GM12878 (cell line): ENCODE results near the gene CLCN2. TPM values are rescaled to one million over a fixed set of nuclear protein-coding genes. Genes with fewer than 3 reads are reported as not detected.

Experiments
- ATAC-seq: fragments of 200-7000 bp; cut with Tn5 transposase; 3 replicates; pipeline ENCODE4 v1.9.1; 2020; ENCODE audit warnings: mild to moderate bottlenecking, moderate library complexity
- BruUV-seq: library from RNA; stranded (reverse); fragments of 400-500 nt; replicated peaks from 2 replicates; lab custom pipeline; 2021; lab: Mats Ljungman, UMichigan
- CTCF ChIA-PET: fragments of 300-600 bp; sonication (Branson Sonifier 250); formaldehyde crosslinking; extraction: SDS; loops from one replicate; lab custom pipeline; 2021; ENCODE audit warnings: inconsistent platforms; lab: Yijun Ruan, JAX
- POLR2A ChIA-PET: fragments of 350-600 bp; formaldehyde crosslinking; extraction: SDS; loops from one replicate; lab custom pipeline; 2021; ENCODE audit warnings: inconsistent platforms; lab: Charles Lee
- RAD21 ChIA-PET: fragments of 300-600 bp; sonication (Branson Sonifier 250); formaldehyde crosslinking; loops from one replicate; lab custom pipeline; 2023; ENCODE audit warnings: antibody characterized with exemption; ENCODE audit not compliant: unreplicated experiment; lab: Charles Lee
- SMC1A ChIA-PET: fragments of 300-600 bp; sonication (Branson Sonifier 250); formaldehyde crosslinking; loops from one replicate; lab custom pipeline; 2023; ENCODE audit not compliant: unreplicated experiment, uncharacterized antibody; lab: Charles Lee
- DNase-seq: peaks from one replicate; pipeline ENCODE4 v3.0.0-alpha.2; 2011; ENCODE audit warnings: low read depth, low spot score
- FAIRE-seq: peaks from 3 replicates; lab custom pipeline; 2011; peaks lifted over from hg19 to GRCh38; lab: Jason Lieb, UNC
- H2AFZ ChIP-seq: 2 replicates; pipeline ENCODE4 v1.6.0; 2011; ENCODE audit warnings: low read depth, low read length, control low read depth; ENCODE audit not compliant: control insufficient read depth
- H3K27ac ChIP-seq: 2 replicates; pipeline ENCODE4 v1.5.1; 2011; ENCODE audit warnings: control low read depth; ENCODE audit not compliant: control insufficient read depth, insufficient read depth
- H3K27me3 ChIP-seq, 2 experiments: replicated peaks in 1 of 2; 2 replicates each; pipeline versions ENCODE4 v1.6.0 to v1.6.1; 2011; ENCODE audit warnings: low read length in 1 of 2; ENCODE audit not compliant: control insufficient read depth in 2 of 2, insufficient read depth in 2 of 2
- H3K36me3 ChIP-seq, 2 experiments: 2 replicates each; pipeline ENCODE4 v1.5.1; 2011; ENCODE audit warnings: low read length in 1 of 2; ENCODE audit not compliant: control insufficient read depth in 2 of 2, insufficient read depth in 2 of 2
- H3K4me1 ChIP-seq: 2 replicates; pipeline ENCODE4 v1.6.1; 2011; ENCODE audit warnings: mild to moderate bottlenecking, low read length, moderate library complexity, mixed read lengths; ENCODE audit not compliant: control insufficient read depth, insufficient read depth
- H3K4me2 ChIP-seq: 2 replicates; pipeline ENCODE4 v1.6.0; 2011; ENCODE audit warnings: control low read depth; ENCODE audit not compliant: control insufficient read depth, insufficient read depth
- H3K4me3 ChIP-seq: fragments of 200-600 bp; sonication (generic); 2 replicates; pipeline ENCODE4 v1.5.1; 2016
- H3K79me2 ChIP-seq: 2 replicates; pipeline ENCODE4 v1.6.0; 2011; ENCODE audit warnings: low read length; ENCODE audit not compliant: control insufficient read depth, insufficient read depth
- H3K9ac ChIP-seq: 2 replicates; pipeline ENCODE4 v1.8.0; 2011; ENCODE audit warnings: low read length, control low read depth, mixed read lengths; ENCODE audit not compliant: control insufficient read depth, insufficient read depth
- H3K9me3 ChIP-seq: replicated peaks from 3 replicates; pipeline ENCODE4 v1.5.1; 2011; ENCODE audit warnings: mild to moderate bottlenecking, low read length; ENCODE audit not compliant: control insufficient read depth, insufficient read depth
- H4K20me1 ChIP-seq: 2 replicates; pipeline ENCODE4 v1.6.0; 2011; ENCODE audit not compliant: control insufficient read depth, insufficient read depth
- BHLHE40 ChIP-seq, 2 experiments: fragments of 450-650 bp in 1 of 2; IDR thresholded peaks; 2 replicates each; pipeline ENCODE4 v1.6.1; 2011 to 2017; ENCODE audit warnings: low read depth in 2 of 2, borderline replicate concordance in 1 of 2, improper control_type of control experiment in 1 of 2, low read length in 1 of 2, mild to moderate bottlenecking in 1 of 2
- CEBPB ChIP-seq, 2 experiments: fragments of 150-350 bp in 1 of 2; IDR thresholded peaks; 2 replicates each; pipeline ENCODE4 v1.6.1; 2012 to 2014; ENCODE audit warnings: low read depth in 2 of 2, low read length in 2 of 2, borderline replicate concordance in 1 of 2, inconsistent platforms in 1 of 2
- MTA2 ChIP-seq: fragments of 450-650 bp; IDR thresholded peaks from 2 replicates; pipeline ENCODE4 v1.6.1; 2016; ENCODE audit warnings: low read depth, mild to moderate bottlenecking, moderate library complexity
- POLR2A ChIP-seq: IDR thresholded peaks from 2 replicates; pipeline ENCODE4 v1.6.1; 2011; ENCODE audit warnings: low read depth, mild to moderate bottlenecking, low read length
- RCOR1 ChIP-seq: conservative IDR thresholded peaks from 2 replicates; pipeline ENCODE4 v1.6.1; 2012; ENCODE audit warnings: low read depth, low read length, improper control_type of control experiment
- WGBS: methylation state at CpG from one replicate; pipeline ENCODE4 v1.1.6; 2016; ENCODE audit warnings: low lambda C conversion rate; ENCODE audit not compliant: insufficient replicate concordance, insufficient coverage; ENCODE audit errors: missing lambda C conversion rate; 5-methylcytosine and 5-hydroxymethylcytosine counted together
- in situ Hi-C: fragments of 300-500 bp; cut with MboI; formaldehyde crosslinking; loops from 9 replicates; pipeline ENCODE4 v1.14.3; 2018; ENCODE audit warnings: mixed read lengths
- intact Hi-C: fragments of 100-400 bp; cut with micrococcal nuclease; formaldehyde crosslinking; loops from one replicate; pipeline ENCODE4 v1.14.2; 2022; ENCODE audit not compliant: unreplicated experiment
- polyA plus RNA-seq, 11 experiments: library from polyadenylated mRNA; depleted of rRNA in 4 of 11; unstranded in 6 of 11; stranded (reverse) in 5 of 11; fragments of >200 nt; fragmentation: Nextera tagmentation in 4 of 11; fragmentation: Illumina TruSeq in 1 of 11; extraction: Ambion mirVana in 4 of 11; extraction: Trizol in 1 of 11; gene quantifications; 1 replicate in 1 of 11; 2 replicates in 10 of 11; pipeline versions ENCODE4 v1.2.1 to v1.2.3, GENCODE V29; 2011 to 2016; ENCODE audit warnings: inconsistent platforms in 2 of 11, missing spikeins in 2 of 11, low read depth in 1 of 11
- total RNA-seq, 4 experiments: library from RNA; depleted of rRNA in 3 of 4; stranded (reverse); fragments of >200 nt in 3 of 4; fragmentation: Illumina TruSeq in 1 of 4; extraction: Trizol in 1 of 4; gene quantifications; 2 replicates each; pipeline versions ENCODE4 v1.2.1 to v1.2.3, GENCODE V29; 2013 to 2021
- TF ChIP-seq, protein P1 (sequence below): fragments of 450-650 bp; IDR thresholded peaks from 2 replicates; pipeline ENCODE4 v1.6.1; 2017; ENCODE audit warnings: mild to moderate bottlenecking
- TF ChIP-seq, protein P2 (sequence below): IDR thresholded peaks from 2 replicates; pipeline ENCODE4 v1.6.1; 2012; ENCODE audit warnings: low read length, inconsistent platforms
- TF ChIP-seq, protein P3 (sequence below): IDR thresholded peaks from 2 replicates; pipeline ENCODE4 v1.6.1; 2012; ENCODE audit warnings: improper control_type of control experiment, low read depth, low read length; ENCODE audit not compliant: insufficient replicate concordance
- TF ChIP-seq, protein P4 (sequence below): IDR thresholded peaks from 2 replicates; pipeline ENCODE4 v1.6.1; 2012; ENCODE audit warnings: low read depth, low read length, improper control_type of control experiment

CLCN2 gene
- total and polyA plus RNA-seq, 10 of the 15 experiments (the other 5 are each of a cell fraction or from before 2014, with no cell fraction given) = 0.13 to 2.6 (median 0.85) TPM; not detected in 1

DNA sequence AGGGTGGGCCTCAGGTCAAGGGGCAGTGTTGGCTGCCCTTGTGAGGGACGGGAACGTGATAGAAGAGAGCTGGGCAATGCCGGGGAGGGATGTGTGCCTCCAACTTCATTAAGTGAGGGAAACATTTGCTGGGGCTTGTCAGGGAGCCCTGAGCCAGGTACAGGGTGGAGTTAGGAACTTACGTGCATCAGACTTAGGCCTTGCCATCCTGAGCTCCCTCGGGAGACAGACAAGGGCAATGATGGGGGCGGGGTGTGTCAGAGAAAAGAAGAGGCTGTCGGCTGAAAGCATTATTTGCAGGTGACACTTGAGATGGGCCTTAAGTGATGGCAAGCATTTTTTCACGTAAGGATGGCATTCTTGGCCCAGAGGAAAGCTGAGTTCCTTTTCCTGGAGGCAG, 22.4 kb downstream of the CLCN2 start:
- intact Hi-C loops = no loop called here
- peaks cover 2% of the 10 kb centered on the region for H4K20me1 ChIP-seq
- H3K27me3 ChIP-seq = no peaks in the 10 kb centered on the region
- ChIA-PET POLR2A (no interaction called here), RAD21 (no interaction called here), SMC1A (no interaction called here), CTCF (interaction anchor here (1.7 kb wide), 1 partner anchor 15 kb away, joined by 4 read pairs; no protein-coding TSS in a partner anchor)
- ATAC-seq (no peak), DNase-seq (no peak), FAIRE-seq (no peak)
- H3K9ac ChIP-seq = no peak overlapping the region
- BruUV-seq = no TSS peak
- no peak overlapping the region for H3K4me3 ChIP-seq
- in situ Hi-C loops = no loop called here
- peaks cover 11% of the 10 kb centered on the region for H3K4me1 ChIP-seq
- H3K4me2 ChIP-seq = no peak overlapping the region
- H3K9me3 ChIP-seq = no peaks in the 10 kb centered on the region
- H3K79me2 ChIP-seq = no peaks in the 10 kb centered on the region
- peaks cover 0 to 6% of the 10 kb centered on the region in 2 experiments; a peak in 2 of 4 replicates for H3K36me3 ChIP-seq
- no peak overlapping the region for H3K27ac ChIP-seq
- no peak overlapping the region for H2AFZ ChIP-seq
- TF ChIP-seq CEBPB (IDR thresholded peaks at IDR 0.05; ENCODE audit: borderline replicate concordance in 1 of 2, low read depth in 2 of 2, low read length in 2 of 2) (no peak), POLR2A (no peak), BHLHE40 (IDR thresholded peaks at IDR 0.05; ENCODE audit: borderline replicate concordance in 1 of 2, low read depth in 2 of 2, low read length in 1 of 2) (no peak), RCOR1 (no peak), MTA2 (no peak)
- TF ChIP-seq, protein P1, sequence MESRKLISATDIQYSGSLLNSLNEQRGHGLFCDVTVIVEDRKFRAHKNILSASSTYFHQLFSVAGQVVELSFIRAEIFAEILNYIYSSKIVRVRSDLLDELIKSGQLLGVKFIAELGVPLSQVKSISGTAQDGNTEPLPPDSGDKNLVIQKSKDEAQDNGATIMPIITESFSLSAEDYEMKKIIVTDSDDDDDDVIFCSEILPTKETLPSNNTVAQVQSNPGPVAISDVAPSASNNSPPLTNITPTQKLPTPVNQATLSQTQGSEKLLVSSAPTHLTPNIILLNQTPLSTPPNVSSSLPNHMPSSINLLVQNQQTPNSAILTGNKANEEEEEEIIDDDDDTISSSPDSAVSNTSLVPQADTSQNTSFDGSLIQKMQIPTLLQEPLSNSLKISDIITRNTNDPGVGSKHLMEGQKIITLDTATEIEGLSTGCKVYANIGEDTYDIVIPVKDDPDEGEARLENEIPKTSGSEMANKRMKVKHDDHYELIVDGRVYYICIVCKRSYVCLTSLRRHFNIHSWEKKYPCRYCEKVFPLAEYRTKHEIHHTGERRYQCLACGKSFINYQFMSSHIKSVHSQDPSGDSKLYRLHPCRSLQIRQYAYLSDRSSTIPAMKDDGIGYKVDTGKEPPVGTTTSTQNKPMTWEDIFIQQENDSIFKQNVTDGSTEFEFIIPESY = no peak
- TF ChIP-seq, protein P2, sequence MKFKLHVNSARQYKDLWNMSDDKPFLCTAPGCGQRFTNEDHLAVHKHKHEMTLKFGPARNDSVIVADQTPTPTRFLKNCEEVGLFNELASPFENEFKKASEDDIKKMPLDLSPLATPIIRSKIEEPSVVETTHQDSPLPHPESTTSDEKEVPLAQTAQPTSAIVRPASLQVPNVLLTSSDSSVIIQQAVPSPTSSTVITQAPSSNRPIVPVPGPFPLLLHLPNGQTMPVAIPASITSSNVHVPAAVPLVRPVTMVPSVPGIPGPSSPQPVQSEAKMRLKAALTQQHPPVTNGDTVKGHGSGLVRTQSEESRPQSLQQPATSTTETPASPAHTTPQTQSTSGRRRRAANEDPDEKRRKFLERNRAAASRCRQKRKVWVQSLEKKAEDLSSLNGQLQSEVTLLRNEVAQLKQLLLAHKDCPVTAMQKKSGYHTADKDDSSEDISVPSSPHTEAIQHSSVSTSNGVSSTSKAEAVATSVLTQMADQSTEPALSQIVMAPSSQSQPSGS = no peak
- TF ChIP-seq, protein P3, sequence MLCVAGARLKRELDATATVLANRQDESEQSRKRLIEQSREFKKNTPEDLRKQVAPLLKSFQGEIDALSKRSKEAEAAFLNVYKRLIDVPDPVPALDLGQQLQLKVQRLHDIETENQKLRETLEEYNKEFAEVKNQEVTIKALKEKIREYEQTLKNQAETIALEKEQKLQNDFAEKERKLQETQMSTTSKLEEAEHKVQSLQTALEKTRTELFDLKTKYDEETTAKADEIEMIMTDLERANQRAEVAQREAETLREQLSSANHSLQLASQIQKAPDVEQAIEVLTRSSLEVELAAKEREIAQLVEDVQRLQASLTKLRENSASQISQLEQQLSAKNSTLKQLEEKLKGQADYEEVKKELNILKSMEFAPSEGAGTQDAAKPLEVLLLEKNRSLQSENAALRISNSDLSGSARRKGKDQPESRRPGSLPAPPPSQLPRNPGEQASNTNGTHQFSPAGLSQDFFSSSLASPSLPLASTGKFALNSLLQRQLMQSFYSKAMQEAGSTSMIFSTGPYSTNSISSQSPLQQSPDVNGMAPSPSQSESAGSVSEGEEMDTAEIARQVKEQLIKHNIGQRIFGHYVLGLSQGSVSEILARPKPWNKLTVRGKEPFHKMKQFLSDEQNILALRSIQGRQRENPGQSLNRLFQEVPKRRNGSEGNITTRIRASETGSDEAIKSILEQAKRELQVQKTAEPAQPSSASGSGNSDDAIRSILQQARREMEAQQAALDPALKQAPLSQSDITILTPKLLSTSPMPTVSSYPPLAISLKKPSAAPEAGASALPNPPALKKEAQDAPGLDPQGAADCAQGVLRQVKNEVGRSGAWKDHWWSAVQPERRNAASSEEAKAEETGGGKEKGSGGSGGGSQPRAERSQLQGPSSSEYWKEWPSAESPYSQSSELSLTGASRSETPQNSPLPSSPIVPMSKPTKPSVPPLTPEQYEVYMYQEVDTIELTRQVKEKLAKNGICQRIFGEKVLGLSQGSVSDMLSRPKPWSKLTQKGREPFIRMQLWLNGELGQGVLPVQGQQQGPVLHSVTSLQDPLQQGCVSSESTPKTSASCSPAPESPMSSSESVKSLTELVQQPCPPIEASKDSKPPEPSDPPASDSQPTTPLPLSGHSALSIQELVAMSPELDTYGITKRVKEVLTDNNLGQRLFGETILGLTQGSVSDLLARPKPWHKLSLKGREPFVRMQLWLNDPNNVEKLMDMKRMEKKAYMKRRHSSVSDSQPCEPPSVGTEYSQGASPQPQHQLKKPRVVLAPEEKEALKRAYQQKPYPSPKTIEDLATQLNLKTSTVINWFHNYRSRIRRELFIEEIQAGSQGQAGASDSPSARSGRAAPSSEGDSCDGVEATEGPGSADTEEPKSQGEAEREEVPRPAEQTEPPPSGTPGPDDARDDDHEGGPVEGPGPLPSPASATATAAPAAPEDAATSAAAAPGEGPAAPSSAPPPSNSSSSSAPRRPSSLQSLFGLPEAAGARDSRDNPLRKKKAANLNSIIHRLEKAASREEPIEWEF = no peak
- TF ChIP-seq, protein P4, sequence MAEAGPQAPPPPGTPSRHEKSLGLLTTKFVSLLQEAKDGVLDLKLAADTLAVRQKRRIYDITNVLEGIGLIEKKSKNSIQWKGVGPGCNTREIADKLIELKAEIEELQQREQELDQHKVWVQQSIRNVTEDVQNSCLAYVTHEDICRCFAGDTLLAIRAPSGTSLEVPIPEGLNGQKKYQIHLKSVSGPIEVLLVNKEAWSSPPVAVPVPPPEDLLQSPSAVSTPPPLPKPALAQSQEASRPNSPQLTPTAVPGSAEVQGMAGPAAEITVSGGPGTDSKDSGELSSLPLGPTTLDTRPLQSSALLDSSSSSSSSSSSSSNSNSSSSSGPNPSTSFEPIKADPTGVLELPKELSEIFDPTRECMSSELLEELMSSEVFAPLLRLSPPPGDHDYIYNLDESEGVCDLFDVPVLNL = no peak
- WGBS = 72% methylated on average over 8 of the region's 8 CpGs
